AG09319 (cell line): ENCODE measurements around the gene SPON1.

Source experiments
- DNase-seq: peaks from one replicate; pipeline ENCODE4 v3.0.0-alpha.2; 2010; ENCODE audit warnings: low read depth; ENCODE audit errors: extremely low read depth
- TF ChIP-seq, protein P1 (sequence below): IDR thresholded peaks from 2 replicates; pipeline ENCODE4 v1.5.1; 2011; ENCODE audit warnings: low read depth, mild to moderate bottlenecking, inconsistent platforms, low read length, moderate library complexity

SPON1 gene

DNA sequence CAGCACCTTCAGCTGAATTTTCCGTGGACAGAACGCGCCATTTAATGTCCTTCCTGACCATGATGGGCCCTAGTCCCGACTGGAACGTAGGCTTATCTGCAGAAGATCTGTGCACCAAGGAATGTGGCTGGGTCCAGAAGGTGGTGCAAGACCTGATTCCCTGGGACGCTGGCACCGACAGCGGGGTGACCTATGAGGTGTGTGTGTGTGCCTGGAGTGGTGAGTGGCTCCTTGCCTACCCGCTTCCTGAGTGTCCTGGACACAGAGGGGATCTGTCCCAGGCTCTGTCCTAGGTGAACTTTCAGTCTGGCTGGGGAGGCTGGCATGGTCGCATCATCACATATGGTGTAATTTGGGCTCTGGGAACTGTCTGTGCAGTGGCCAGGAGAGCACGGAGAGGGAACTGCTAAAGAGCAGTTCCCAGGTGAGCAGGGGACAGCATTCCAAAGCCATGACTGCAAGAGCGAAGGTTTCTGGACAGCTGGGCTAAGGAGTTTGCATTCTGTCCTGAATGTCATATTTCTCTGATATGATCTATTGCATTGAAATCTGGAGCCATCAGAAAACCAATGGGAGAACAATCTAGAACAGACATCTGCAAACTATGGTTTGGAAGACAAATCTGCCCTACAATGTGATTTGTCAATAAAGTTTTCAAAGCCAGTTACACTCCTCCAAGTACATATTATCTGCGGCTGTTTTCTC lies 292.2 kb downstream of the SPON1 start:
- TF ChIP-seq, protein P1, sequence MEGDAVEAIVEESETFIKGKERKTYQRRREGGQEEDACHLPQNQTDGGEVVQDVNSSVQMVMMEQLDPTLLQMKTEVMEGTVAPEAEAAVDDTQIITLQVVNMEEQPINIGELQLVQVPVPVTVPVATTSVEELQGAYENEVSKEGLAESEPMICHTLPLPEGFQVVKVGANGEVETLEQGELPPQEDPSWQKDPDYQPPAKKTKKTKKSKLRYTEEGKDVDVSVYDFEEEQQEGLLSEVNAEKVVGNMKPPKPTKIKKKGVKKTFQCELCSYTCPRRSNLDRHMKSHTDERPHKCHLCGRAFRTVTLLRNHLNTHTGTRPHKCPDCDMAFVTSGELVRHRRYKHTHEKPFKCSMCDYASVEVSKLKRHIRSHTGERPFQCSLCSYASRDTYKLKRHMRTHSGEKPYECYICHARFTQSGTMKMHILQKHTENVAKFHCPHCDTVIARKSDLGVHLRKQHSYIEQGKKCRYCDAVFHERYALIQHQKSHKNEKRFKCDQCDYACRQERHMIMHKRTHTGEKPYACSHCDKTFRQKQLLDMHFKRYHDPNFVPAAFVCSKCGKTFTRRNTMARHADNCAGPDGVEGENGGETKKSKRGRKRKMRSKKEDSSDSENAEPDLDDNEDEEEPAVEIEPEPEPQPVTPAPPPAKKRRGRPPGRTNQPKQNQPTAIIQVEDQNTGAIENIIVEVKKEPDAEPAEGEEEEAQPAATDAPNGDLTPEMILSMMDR = no peak
- DNase-seq = no peak

DNA sequence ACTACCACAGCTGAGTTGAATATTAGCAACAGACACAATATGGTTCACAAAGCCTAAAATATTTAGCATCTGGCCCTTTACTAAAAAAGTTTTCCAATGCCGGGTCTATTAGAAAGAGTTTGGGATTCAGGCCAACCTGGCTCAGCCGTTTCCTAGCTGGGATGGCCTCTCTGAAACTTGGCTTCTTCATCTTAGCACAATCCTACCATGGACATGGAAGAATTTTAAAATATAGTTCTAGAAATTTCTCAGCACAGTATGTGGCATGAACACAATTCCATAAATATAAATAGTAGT lies 292.7 kb downstream of the SPON1 start:
- TF ChIP-seq, protein P1 = no peak
- no peak for DNase-seq

DNA sequence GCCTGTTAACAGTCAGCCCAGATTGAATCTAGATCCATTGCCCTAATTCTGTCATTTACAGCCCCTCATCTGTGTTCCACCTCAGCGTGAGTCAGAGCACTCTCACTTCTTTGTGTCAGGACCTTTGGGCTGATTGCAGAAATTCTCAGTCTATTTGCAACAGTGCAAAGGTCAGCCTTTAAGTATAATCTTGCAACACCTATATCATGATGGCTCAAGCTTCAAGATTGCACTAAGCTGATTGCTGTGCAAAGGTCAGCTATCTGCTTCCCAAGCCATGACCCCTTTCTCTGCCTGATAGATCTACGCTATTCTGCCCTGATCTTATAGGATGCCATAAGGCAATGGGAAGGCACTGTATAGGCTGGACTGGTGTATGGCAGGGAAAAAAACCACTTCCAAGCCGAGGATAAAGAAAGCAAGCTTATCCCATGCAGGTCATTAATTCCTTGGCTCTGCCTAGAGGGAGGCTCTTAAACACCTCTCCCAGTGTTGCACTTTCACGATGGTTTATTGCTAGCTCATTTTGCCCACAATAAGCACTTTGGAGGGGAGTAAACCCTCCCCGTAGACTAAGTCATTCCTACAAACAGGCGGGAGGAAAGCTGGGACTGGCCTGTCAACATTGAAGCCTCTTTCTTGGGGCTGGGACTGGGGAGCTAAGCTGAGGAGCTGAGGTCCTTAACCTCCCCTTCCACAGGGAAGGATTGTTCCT lies 295.9 kb downstream of the SPON1 start:
- TF ChIP-seq, protein P1 = no peak
- DNase-seq = no peak

DNA sequence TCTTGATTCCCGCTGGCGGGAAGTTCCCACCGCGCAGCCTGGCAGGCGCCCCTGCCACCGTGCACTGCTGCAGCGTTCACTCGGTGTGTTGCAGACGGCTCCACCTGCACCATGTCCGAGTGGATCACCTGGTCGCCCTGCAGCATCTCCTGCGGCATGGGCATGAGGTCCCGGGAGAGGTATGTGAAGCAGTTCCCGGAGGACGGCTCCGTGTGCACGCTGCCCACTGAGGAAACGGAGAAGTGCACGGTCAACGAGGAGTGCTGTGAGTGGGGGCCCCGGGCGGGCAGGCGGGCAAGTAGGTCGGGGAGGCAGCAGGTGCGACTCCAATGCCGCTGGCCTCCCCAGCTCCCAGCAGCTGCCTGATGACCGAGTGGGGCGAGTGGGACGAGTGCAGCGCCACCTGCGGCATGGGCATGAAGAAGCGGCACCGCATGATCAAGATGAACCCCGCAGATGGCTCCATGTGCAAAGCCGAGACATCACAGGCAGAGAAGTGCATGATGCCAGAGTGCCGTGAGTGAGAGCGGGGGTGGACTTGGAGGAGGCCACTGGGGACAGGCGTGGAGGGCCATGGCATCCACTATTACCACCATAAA lies 296.8 kb downstream of the SPON1 start:
- TF ChIP-seq, protein P1 = no peak
- DNase-seq = no peak

DNA sequence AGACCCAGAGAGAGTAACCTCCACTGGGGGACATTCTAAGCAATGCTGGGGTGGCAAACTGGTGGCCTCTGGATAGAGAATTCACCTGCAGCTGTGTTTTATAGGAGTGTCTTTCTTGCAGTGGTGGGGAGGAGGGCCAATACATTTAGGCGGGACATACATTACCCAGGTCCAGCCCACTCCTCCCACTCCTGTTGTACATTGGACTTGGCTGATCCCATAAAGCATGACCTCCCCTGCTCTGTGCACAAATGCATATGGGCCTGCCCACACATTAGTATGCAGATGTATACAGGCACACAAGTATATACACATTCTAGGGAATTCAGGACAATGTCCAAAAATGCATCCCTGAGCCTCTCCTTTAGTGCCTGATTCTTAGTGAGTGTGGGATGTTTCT lies 297.4 kb downstream of the SPON1 start:
- DNase-seq = no peak
- TF ChIP-seq, protein P1 = no peak

DNA sequence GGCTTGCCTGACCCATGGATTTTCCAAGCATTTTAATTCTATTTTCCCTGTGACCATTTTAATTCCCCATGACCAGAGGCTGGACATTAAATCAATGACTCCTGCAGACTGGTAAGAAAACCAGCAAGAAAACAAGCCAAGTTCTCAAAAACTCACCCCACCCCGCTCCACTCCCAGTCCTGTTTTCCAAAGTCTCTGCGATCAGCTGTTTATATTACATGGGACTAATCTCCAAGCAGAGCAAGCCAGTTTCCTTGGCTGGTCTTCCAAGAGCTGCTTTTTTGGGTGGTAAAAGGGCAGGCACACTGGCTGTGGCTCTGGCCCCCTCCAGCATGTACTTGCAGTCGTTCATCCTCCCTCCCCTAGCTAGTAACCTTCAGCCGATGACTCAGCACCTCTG lies 298.5 kb downstream of the SPON1 start:
- TF ChIP-seq, protein P1 = no peak
- DNase-seq = no peak

DNA sequence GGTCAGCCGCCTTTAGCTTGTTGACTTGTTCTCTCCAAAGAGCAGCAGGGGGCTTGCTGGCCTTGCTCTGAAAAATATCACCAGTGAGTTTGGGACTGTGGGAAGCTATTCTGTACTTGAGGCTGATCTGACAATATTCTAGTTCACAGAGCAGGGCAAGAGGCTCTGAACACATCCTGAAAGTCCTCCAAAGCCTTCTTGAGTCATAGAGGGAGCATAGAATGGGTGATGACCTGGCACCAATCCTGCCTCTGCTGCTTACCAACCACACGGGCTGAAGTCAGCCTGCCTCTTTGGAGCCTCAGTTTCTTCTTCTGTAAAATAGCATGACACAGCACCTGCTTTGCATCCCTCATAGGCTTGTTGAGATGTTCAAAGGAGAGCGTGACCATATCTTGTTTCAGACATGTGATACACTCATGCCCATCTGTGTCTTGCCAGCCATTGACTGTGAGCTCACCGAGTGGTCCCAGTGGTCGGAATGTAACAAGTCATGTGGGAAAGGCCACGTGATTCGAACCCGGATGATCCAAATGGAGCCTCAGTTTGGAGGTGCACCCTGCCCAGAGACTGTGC lies 299.8 kb downstream of the SPON1 start:
- TF ChIP-seq, protein P1 = no peak
- no peak for DNase-seq
